K562 (cell line): ENCODE data around the gene AANAT. TPM values are rescaled to one million over a fixed set of nuclear protein-coding genes. Genes with fewer than 3 reads are reported as not detected.

Experiments used
- ARID2 ChIP-seq: fragments of 450-650 bp; IDR thresholded peaks from 2 replicates; pipeline ENCODE4 v1.6.1; 2017; ENCODE audit warnings: antibody characterized with exemption, mild to moderate bottlenecking
- BCLAF1 ChIP-seq, 2 experiments: fragments of 450-650 bp in 1 of 2; IDR thresholded peaks; 2 replicates each; pipeline ENCODE4 v1.6.1; 2011 to 2017; ENCODE audit warnings: low read depth in 2 of 2, antibody characterized with exemption in 1 of 2, borderline replicate concordance in 1 of 2, low read length in 1 of 2, mild to moderate bottlenecking in 1 of 2, mixed read lengths in 1 of 2; ENCODE audit not compliant: control insufficient read depth in 1 of 2
- CTCFL ChIP-seq: IDR thresholded peaks from 2 replicates; pipeline ENCODE4 v1.6.1; 2011; ENCODE audit warnings: borderline replicate concordance, low read depth, mild to moderate bottlenecking, moderate library complexity, low read length; ENCODE audit not compliant: insufficient read depth, poor library complexity, severe bottlenecking
- PHF21A ChIP-seq: fragments of 450-650 bp; IDR thresholded peaks from 2 replicates; pipeline ENCODE4 v1.6.1; 2017; ENCODE audit warnings: low read depth, borderline replicate concordance
- PRDM10 ChIP-seq: fragments of 450-650 bp; IDR thresholded peaks from 2 replicates; pipeline ENCODE4 v1.6.1; 2018; ENCODE audit not compliant: partially characterized antibody
- ZNF232 ChIP-seq: sonication (generic); formaldehyde crosslinking; IDR thresholded peaks from 2 replicates; pipeline ENCODE4 v1.8.0; 2022; ENCODE audit warnings: mild to moderate bottlenecking, missing genetic modification reagents
- ZNF407 ChIP-seq: fragments of 450-650 bp; IDR thresholded peaks from 2 replicates; pipeline ENCODE4 v1.6.1; 2016; ENCODE audit warnings: low read depth
- polyA plus RNA-seq, 8 experiments: library from polyadenylated mRNA; depleted of rRNA in 4 of 8; stranded (reverse) in 5 of 8; unstranded in 3 of 8; fragments of >200 nt; fragmentation: Nextera tagmentation in 2 of 8; fragmentation: Illumina TruSeq in 1 of 8; extraction: Ambion mirVana in 2 of 8; extraction: Trizol in 1 of 8; gene quantifications; 2 replicates each; pipeline versions ENCODE4 v1.2.1 to v1.2.3, GENCODE V29; 2011 to 2014; ENCODE audit warnings: inconsistent platforms in 1 of 8, missing spikeins in 1 of 8
- total RNA-seq, 7 experiments: library from RNA; depleted of rRNA in 6 of 7; stranded (reverse); fragments of >200 nt in 6 of 7; fragmentation: Illumina TruSeq in 2 of 7; extraction: Trizol in 2 of 7; gene quantifications; 2 replicates each; pipeline versions ENCODE4 v1.2.1 to v1.2.3, GENCODE V29; 2011 to 2021; ENCODE audit warnings: low replicate concordance in 1 of 7

Gene AANAT
- total and polyA plus RNA-seq, 9 of the 15 experiments (the other 6 are each of a cell fraction or from before 2014, with no cell fraction given) = not detected

- TF ChIP-seq ZNF407 = no peak
- no peak for TF ChIP-seq PRDM10
- no peak for TF ChIP-seq PHF21A
- TF ChIP-seq CTCFL = no peak
- TF ChIP-seq BCLAF1 (IDR thresholded peaks at IDR 0.05; ENCODE audit: borderline replicate concordance in 1 of 2, control insufficient read depth in 1 of 2, low read depth in 2 of 2, low read length in 1 of 2) = no peak
- no peak for TF ChIP-seq ZNF232 (CRISPR knock-in tag)
- TF ChIP-seq ARID2 = 0 out of 2 replicates have a peak, but pooled peaks have one; percentile 18
These were observed 20.8 kb upstream of the AANAT start (continued) for GRCh38 chr17:76446449-76447231.
